Muscle of back (tissue), 11 donors: ENCODE results near the gene GPBP1. TPM values are rescaled to one million over a fixed set of nuclear protein-coding genes. Genes with fewer than 3 reads are reported as not detected.

ENCODE experiments used
- DNase-seq, 3 donors: peaks; one replicate each; pipeline versions ENCODE4 v3.0.0 to v3.0.0-alpha.2; 2013
- polyA plus RNA-seq, 10 donors: library from polyadenylated mRNA; unstranded; fragments of 120-200 nt; gene quantifications; one replicate each; pipeline ENCODE4 v1.2.1, GENCODE V29; 2013; ENCODE audit not compliant: insufficient read length in 10 of 10

The GPBP1 gene
- polyA plus RNA-seq, 10 donors: 68.4 to 98.3 (median 87.1) TPM

GRCh38 chr5:57207681-57208080, 33.8 kb downstream of the GPBP1 start:
- no peak for DNase-seq

- no peak for DNase-seq
Observed at GRCh38 chr5:57209316-57210040, 35.6 kb downstream of the GPBP1 start.

- no peak for DNase-seq
Observed at GRCh38 chr5:57210633-57211032, 36.8 kb downstream of the GPBP1 start.

- DNase-seq: no peak
Observed at GRCh38 chr5:57211039-57211438, 37.2 kb downstream of the GPBP1 start.

GRCh38 chr5:57215629-57216195, 41.9 kb downstream of the GPBP1 start:
- no peak for DNase-seq

GRCh38 chr5:57216714-57217113, 42.9 kb downstream of the GPBP1 start:
- DNase-seq: peak in 1 of 3 donors; percentile 18

GRCh38 chr5:57219386-57219785, 45.5 kb downstream of the GPBP1 start:
- no peak for DNase-seq

- peak; percentile 61 to 81 (median 77) for DNase-seq
Observed at GRCh38 chr5:57221049-57221568, 47.2 kb downstream of the GPBP1 start.

GRCh38 chr5:57225553-57225952, 51.7 kb downstream of the GPBP1 start:
- no peak for DNase-seq

GRCh38 chr5:57229313-57229712, 55.5 kb downstream of the GPBP1 start:
- DNase-seq: no peak

- DNase-seq: no peak
Observed at GRCh38 chr5:57231607-57232006, 57.7 kb downstream of the GPBP1 start.

GRCh38 chr5:57232293-57233033, 58.6 kb downstream of the GPBP1 start:
- DNase-seq: no peak

- no peak for DNase-seq
Observed at GRCh38 chr5:57243286-57244137, 69.7 kb downstream of the GPBP1 start.

- DNase-seq: no peak
Observed at GRCh38 chr5:57244331-57244730, 70.5 kb downstream of the GPBP1 start.

GRCh38 chr5:57246426-57246825, 72.6 kb downstream of the GPBP1 start:
- no peak for DNase-seq

GRCh38 chr5:57247765-57248164, 73.9 kb downstream of the GPBP1 start:
- DNase-seq: no peak

GRCh38 chr5:57249265-57249874, 75.5 kb downstream of the GPBP1 start:
- DNase-seq: no peak

GRCh38 chr5:57258052-57258451, 84.2 kb downstream of the GPBP1 start:
- DNase-seq: no peak

- no peak for DNase-seq
Observed at GRCh38 chr5:57258943-57259342, 85.1 kb downstream of the GPBP1 start.

GRCh38 chr5:57259704-57260103, 85.8 kb downstream of the GPBP1 start:
- DNase-seq: no peak

GRCh38 chr5:57262541-57262940, 88.7 kb downstream of the GPBP1 start:
- no peak for DNase-seq
